ENCODE data around the gene KCNJ12.

DNA sequence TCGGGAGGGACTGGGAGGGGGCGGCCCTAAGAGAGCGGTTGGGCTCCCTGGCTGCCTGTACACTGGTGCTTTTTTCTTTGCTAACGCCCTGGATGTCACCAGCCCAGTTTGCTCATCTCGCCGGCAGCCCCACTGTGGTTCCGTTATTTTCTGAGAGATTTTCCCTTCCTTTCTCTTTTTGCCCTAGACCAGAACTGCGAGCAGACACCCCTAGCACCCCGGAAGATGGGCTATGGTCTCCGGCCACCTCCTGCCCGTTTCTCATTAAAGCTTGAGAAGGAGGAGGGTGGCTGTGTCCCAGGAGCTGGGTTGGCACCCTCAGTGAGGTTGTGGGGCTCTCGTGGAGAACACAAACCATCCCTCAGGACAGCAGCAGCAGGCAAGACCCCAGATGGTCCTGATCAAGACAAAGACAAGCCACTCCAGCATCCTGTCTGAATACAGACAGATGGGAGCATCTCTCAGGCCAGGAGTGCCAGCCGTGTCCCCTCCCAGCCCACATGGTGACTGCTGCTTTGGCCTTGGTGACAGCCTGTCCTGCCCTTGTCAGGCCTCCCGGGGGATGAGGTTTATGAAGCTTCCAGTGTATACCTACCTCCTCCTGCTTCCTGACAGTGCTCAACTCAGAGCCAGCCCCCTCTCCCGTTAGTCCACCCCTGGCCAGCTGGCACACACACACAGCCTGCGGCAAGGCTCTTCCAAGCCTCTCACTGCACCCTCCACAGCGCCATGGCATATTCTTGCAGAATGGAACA lies 77.2 kb downstream of the KCNJ12 start:
- TF ChIP-seq, protein P1, sequence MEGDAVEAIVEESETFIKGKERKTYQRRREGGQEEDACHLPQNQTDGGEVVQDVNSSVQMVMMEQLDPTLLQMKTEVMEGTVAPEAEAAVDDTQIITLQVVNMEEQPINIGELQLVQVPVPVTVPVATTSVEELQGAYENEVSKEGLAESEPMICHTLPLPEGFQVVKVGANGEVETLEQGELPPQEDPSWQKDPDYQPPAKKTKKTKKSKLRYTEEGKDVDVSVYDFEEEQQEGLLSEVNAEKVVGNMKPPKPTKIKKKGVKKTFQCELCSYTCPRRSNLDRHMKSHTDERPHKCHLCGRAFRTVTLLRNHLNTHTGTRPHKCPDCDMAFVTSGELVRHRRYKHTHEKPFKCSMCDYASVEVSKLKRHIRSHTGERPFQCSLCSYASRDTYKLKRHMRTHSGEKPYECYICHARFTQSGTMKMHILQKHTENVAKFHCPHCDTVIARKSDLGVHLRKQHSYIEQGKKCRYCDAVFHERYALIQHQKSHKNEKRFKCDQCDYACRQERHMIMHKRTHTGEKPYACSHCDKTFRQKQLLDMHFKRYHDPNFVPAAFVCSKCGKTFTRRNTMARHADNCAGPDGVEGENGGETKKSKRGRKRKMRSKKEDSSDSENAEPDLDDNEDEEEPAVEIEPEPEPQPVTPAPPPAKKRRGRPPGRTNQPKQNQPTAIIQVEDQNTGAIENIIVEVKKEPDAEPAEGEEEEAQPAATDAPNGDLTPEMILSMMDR (IDR thresholded peaks at IDR 0.05) = no peak
- no peak for TF ChIP-seq POLR2AphosphoS5 (IDR thresholded peaks at IDR 0.05)

Measured in suprapubic skin (tissue), 3 donors.